Neuronal stem cell (in vitro differentiated cells): ENCODE measurements around the gene ALG3.

Experiments used
- DNase-seq: peaks from one replicate; pipeline ENCODE4 v3.0.0-alpha.2; 2013; ENCODE audit warnings: low spot score
- H2AFZ ChIP-seq: one replicate; pipeline ENCODE4 v1.6.1; 2013; ENCODE audit warnings: mild to moderate bottlenecking, low read length, inconsistent platforms
- H2AK5ac ChIP-seq: 2 replicates; pipeline ENCODE4 v1.6.1; 2013; ENCODE audit warnings: low read depth, mild to moderate bottlenecking, inconsistent platforms, low read length, moderate library complexity, mixed read lengths
- H2BK120ac ChIP-seq: 2 replicates; pipeline ENCODE4 v1.6.1; 2013; ENCODE audit warnings: low read depth, mild to moderate bottlenecking, inconsistent platforms, low read length, moderate library complexity, mixed read lengths
- H2BK12ac ChIP-seq: one replicate; pipeline ENCODE4 v1.6.1; 2013; ENCODE audit warnings: low read length, inconsistent platforms
- H2BK15ac ChIP-seq: 2 replicates; pipeline ENCODE4 v1.6.1; 2013; ENCODE audit warnings: mild to moderate bottlenecking, low read length, inconsistent platforms, mixed read lengths
- H2BK5ac ChIP-seq: one replicate; pipeline ENCODE4 v1.6.1; 2013; ENCODE audit warnings: inconsistent platforms, mild to moderate bottlenecking, low read length, moderate library complexity
- H3K14ac ChIP-seq: one replicate; pipeline ENCODE4 v1.6.1; 2013; ENCODE audit warnings: low read length, inconsistent platforms
- H3K18ac ChIP-seq: 2 replicates; pipeline ENCODE4 v1.6.1; 2013; ENCODE audit warnings: low read length, inconsistent platforms
- H3K23ac ChIP-seq: 2 replicates; pipeline ENCODE4 v1.6.1; 2013; ENCODE audit warnings: low read depth, mild to moderate bottlenecking, mixed read lengths, low read length, inconsistent platforms; ENCODE audit not compliant: poor library complexity
- H3K27ac ChIP-seq: replicated peaks from 3 replicates; pipeline ENCODE4 v1.5.1; 2013; ENCODE audit warnings: low read length, inconsistent platforms
- H3K27me3 ChIP-seq, 3 experiments: 2 replicates each; pipeline ENCODE4 v1.6.1; 2013; ENCODE audit warnings: low read length in 3 of 3, mild to moderate bottlenecking in 2 of 3, inconsistent platforms in 1 of 3, low read depth in 1 of 3, mixed read lengths in 1 of 3, moderate library complexity in 1 of 3; ENCODE audit not compliant: control insufficient read depth in 3 of 3, insufficient read depth in 3 of 3
- H3K36me3 ChIP-seq, 2 donors: replicated peaks in 1 of 2; 2 replicates each; pipeline ENCODE4 v1.6.1; 2013; ENCODE audit warnings: low read length in 2 of 2; ENCODE audit not compliant: control insufficient read depth in 2 of 2, insufficient read depth in 2 of 2
- H3K4ac ChIP-seq: 2 replicates; pipeline ENCODE4 v1.6.1; 2013; ENCODE audit warnings: inconsistent platforms, mild to moderate bottlenecking, low read length, moderate library complexity
- H3K4me1 ChIP-seq, 2 donors: 1 replicate in 1 of 2; 2 replicates in 1 of 2; pipeline ENCODE4 v1.6.1; 2013; ENCODE audit warnings: low read length in 2 of 2, low read depth in 1 of 2; ENCODE audit not compliant: control insufficient read depth in 2 of 2, insufficient read depth in 1 of 2
- H3K4me2 ChIP-seq: one replicate; pipeline ENCODE4 v1.6.1; 2013; ENCODE audit warnings: mild to moderate bottlenecking, low read length, inconsistent platforms; ENCODE audit not compliant: insufficient read depth, poor library complexity, severe bottlenecking
- H3K4me3 ChIP-seq, 2 donors: 2 replicates each; pipeline ENCODE4 v1.5.1; 2013; ENCODE audit warnings: low read length in 2 of 2, mild to moderate bottlenecking in 2 of 2, inconsistent platforms in 1 of 2, moderate library complexity in 1 of 2
- H3K79me1 ChIP-seq: one replicate; pipeline ENCODE4 v1.6.1; 2013; ENCODE audit warnings: low read depth, mild to moderate bottlenecking, inconsistent platforms, low read length, moderate library complexity
- H3K9ac ChIP-seq: one replicate; pipeline ENCODE4 v1.6.1; 2013; ENCODE audit warnings: mild to moderate bottlenecking, low read depth, low read length, inconsistent platforms; ENCODE audit not compliant: poor library complexity
- H3K9me3 ChIP-seq, 2 donors: replicated peaks in 1 of 2; 2 replicates each; pipeline versions ENCODE3 to v1.6.1; 2013; ENCODE audit warnings: low read length in 2 of 2, mild to moderate bottlenecking in 2 of 2, inconsistent platforms in 1 of 2, low read depth in 1 of 2, mixed read lengths in 1 of 2, moderate library complexity in 1 of 2; ENCODE audit not compliant: control insufficient read depth in 2 of 2, insufficient read depth in 1 of 2
- H4K8ac ChIP-seq: one replicate; pipeline ENCODE4 v1.6.1; 2013; ENCODE audit warnings: low read depth, mild to moderate bottlenecking, inconsistent platforms, low read length, moderate library complexity
- H4K91ac ChIP-seq: one replicate; pipeline ENCODE4 v1.6.1; 2013; ENCODE audit warnings: low read length, low read depth, mild to moderate bottlenecking, inconsistent platforms; ENCODE audit not compliant: poor library complexity
- WGBS, 2 donors: extraction: QIAGEN DNeasy Blood & Tissue Kit; methylation state at CpG; one replicate each; pipeline ENCODE4 v1.1.7; 2013; ENCODE audit warnings: missing lambda C conversion rate in 2 of 2, mixed read lengths in 1 of 2; ENCODE audit not compliant: insufficient read length in 2 of 2, insufficient replicate concordance in 1 of 2; ENCODE audit errors: extremely low coverage in 2 of 2; 5-methylcytosine and 5-hydroxymethylcytosine counted together

ALG3 gene

DNA sequence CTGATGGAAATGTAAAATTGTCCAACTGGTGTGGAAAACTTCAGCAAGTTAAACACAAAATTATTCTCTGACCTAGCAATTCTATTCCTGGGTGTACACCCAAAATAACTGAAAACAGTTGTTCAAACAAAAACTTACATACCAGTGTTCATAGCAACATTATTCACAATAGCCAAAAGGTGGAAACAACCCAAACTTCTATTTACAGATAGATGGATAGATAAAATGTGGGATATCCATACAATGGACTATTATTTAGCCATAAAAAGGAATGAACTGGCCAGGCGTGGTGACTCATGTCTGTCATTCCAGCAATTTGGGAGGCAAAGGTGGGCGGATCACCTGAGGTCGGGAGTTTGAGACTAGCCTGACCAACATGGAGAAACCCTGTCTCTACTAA is 26.2 kb downstream of the ALG3 start:
- H2AFZ ChIP-seq, result no peak overlapping the region
- H2BK12ac ChIP-seq, result no peak overlapping the region
- H3K9me3 ChIP-seq, result no peaks in the 10 kb centered on the region
- no peak overlapping the region for H3K27ac ChIP-seq
- no peak overlapping the region for H2BK5ac ChIP-seq
- H2BK15ac ChIP-seq, result no peak overlapping the region
- H3K4me3 ChIP-seq, result no peak overlapping the region
- peaks cover 0 to 34% (median 4%) of the 10 kb centered on the region in 3 experiments for H3K27me3 ChIP-seq
- H3K4me1 ChIP-seq, result no peaks in the 10 kb centered on the region
- no peaks in the 10 kb centered on the region for H3K79me1 ChIP-seq
- no peak overlapping the region for H2AK5ac ChIP-seq
- no CpG with 5 or more reads among the region's 3 CpGs for WGBS, 2 donors
- no peak overlapping the region for H3K23ac ChIP-seq
- no peak overlapping the region for H3K14ac ChIP-seq
- H4K91ac ChIP-seq, result no peak overlapping the region
- H3K9ac ChIP-seq, result no peak overlapping the region
- no peak overlapping the region for H3K18ac ChIP-seq
- H3K4me2 ChIP-seq, result no peak overlapping the region
- H3K36me3 ChIP-seq, result no peaks in the 10 kb centered on the region
- H3K4ac ChIP-seq, result no peak overlapping the region
- no peak overlapping the region for H4K8ac ChIP-seq
- H2BK120ac ChIP-seq, result no peak overlapping the region
- no peak for DNase-seq

DNA sequence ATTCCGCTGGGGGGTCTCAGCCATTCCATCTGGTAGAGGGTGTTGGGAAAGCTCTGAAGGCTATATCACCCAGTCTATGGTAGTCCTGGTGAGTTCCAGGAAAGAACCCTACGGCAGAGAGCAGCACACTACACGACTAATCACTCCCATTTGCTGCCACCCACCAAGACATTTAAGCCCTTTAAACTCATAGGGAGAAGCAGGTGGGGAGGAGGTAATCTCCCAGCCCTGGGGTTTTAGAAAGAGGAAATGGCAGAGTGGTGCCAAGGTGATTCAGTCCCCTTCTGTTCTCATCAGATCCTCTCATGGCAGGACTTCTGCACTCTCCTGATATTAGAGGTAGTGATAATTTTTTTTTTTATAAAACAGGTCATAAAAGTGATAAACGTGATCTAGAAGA is 29.9 kb downstream of the ALG3 start:
- Histone ChIP-seq H4K8ac (no peak overlapping the region), H2BK12ac (no peak overlapping the region), H3K79me1 (no peaks in the 10 kb centered on the region), H3K18ac (no peak overlapping the region), H3K4me3 (no peak overlapping the region), H3K4me1 (no peaks in the 10 kb centered on the region), H2BK15ac (no peak overlapping the region), H2AFZ (no peak overlapping the region), H3K9me3 (no peaks in the 10 kb centered on the region), H3K27me3 (peaks cover 0 to 8% (median 0%) of the 10 kb centered on the region in 3 experiments), H2BK120ac (no peak overlapping the region), H3K4me2 (no peak overlapping the region), H3K4ac (no peak overlapping the region), H3K36me3 (no peaks in the 10 kb centered on the region), H3K23ac (no peak overlapping the region), H3K27ac (no peak overlapping the region), H3K9ac (no peak overlapping the region), H2AK5ac (no peak overlapping the region), H3K14ac (no peak overlapping the region), H4K91ac (no peak overlapping the region), H2BK5ac (no peak overlapping the region)
- no peak for DNase-seq
- no CpG with 5 or more reads among the region's 4 CpGs for WGBS, 2 donors

DNA sequence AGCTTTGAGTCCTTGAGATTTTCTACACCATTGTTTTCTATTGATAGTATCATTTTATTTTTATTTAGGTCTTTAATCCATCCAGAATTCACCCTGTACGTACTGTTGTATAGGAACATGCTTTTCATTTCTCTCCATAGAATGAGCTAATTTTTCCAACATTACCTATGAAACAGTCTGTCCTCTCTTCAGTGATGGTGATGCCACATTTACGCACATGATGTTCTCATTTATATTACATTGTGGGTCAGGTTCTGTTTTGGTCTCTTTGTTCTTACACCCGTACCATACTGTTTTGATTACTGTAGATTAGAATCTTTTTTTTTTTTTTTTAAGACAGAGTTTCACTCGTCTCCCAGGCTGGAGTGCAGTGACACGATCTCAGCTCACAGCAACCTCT is 37.0 kb downstream of the ALG3 start:
- Histone ChIP-seq H2BK12ac (no peak overlapping the region), H3K9me3 (no peaks in the 10 kb centered on the region), H2AFZ (no peak overlapping the region), H2BK120ac (no peak overlapping the region), H3K4me3 (no peak overlapping the region), H4K8ac (no peak overlapping the region), H3K18ac (no peak overlapping the region), H3K9ac (no peak overlapping the region), H3K4ac (no peak overlapping the region), H2AK5ac (no peak overlapping the region), H3K23ac (no peak overlapping the region), H3K79me1 (no peaks in the 10 kb centered on the region), H4K91ac (no peak overlapping the region), H3K27ac (no peak overlapping the region), H3K4me2 (no peak overlapping the region), H3K36me3 (no peaks in the 10 kb centered on the region), H2BK5ac (no peak overlapping the region), H3K4me1 (no peaks in the 10 kb centered on the region), H3K27me3 (peaks cover 0 to 7% (median 0%) of the 10 kb centered on the region in 3 experiments), H3K14ac (no peak overlapping the region), H2BK15ac (no peak overlapping the region)
- DNase-seq, result no peak
- WGBS, 2 donors, result no CpG with 5 or more reads among the region's 5 CpGs

DNA sequence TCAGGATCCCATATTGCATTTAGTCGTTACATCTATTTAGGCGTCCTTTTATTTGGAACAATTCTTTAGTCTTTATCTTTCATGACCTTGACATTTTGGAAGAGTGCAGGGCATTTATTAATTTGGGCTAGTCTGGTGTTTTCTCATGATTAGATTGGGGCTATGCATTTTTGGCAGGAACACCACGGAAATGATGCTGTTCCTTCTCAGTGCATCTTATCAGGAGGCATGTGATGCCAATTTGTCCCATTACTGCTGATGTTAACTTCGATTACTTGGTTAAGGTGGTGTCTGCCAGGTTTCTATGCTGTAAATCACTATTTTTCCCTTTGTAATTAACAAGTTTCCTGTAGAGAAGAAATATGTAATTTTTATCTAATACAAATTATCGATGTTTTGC is 37.5 kb downstream of the ALG3 start:
- Histone ChIP-seq H4K91ac (no peak overlapping the region), H2BK12ac (no peak overlapping the region), H3K4me3 (no peak overlapping the region), H3K23ac (no peak overlapping the region), H3K18ac (no peak overlapping the region), H2AK5ac (no peak overlapping the region), H3K9ac (no peak overlapping the region), H3K4ac (no peak overlapping the region), H2AFZ (no peak overlapping the region), H3K27me3 (peaks cover 0 to 11% (median 0%) of the 10 kb centered on the region in 3 experiments), H3K4me2 (no peak overlapping the region), H2BK5ac (no peak overlapping the region), H2BK15ac (no peak overlapping the region), H2BK120ac (no peak overlapping the region), H3K9me3 (no peaks in the 10 kb centered on the region), H3K4me1 (peaks cover 0 to under 1% of the 10 kb centered on the region in 2 donors), H3K36me3 (no peaks in the 10 kb centered on the region), H3K79me1 (no peaks in the 10 kb centered on the region), H4K8ac (no peak overlapping the region), H3K27ac (no peak overlapping the region), H3K14ac (no peak overlapping the region)
- no CpG with 5 or more reads among the region's 5 CpGs for WGBS, 2 donors
- DNase-seq, result no peak
